H1 (cell line): ENCODE measurements around the gene GP1BB. TPM values are rescaled to one million over a fixed set of nuclear protein-coding genes. Genes with fewer than 3 reads are reported as not detected.

Experiments used
- CTCF ChIA-PET: fragments of 300-600 bp; sonication (Branson Sonifier 250); formaldehyde crosslinking; loops from one replicate; lab custom pipeline; 2021; ENCODE audit not compliant: partially characterized antibody; lab: Charles Lee
- POLR2A ChIA-PET: fragments of 300-600 bp; sonication (Branson Sonifier 250); formaldehyde crosslinking; loops from one replicate; lab custom pipeline; 2021; ENCODE audit warnings: inconsistent platforms; ENCODE audit not compliant: partially characterized antibody; lab: Charles Lee
- DNase-seq, 2 experiments: peaks; one replicate each; pipeline versions ENCODE4 v3.0.0 to v3.0.0-alpha.2; 2010 to 2022; ENCODE audit warnings: low spot score in 2 of 2, low read depth in 1 of 2, mixed read lengths in 1 of 2
- FAIRE-seq: peaks from 2 replicates; lab custom pipeline; 2011; peaks lifted over from hg19 to GRCh38; lab: Jason Lieb, UNC
- H2AFZ ChIP-seq: 2 replicates; pipeline ENCODE4 v1.8.1; 2012; ENCODE audit warnings: low read length, inconsistent platforms
- H2AK5ac ChIP-seq: 2 replicates; pipeline ENCODE4 v1.6.1; 2013; ENCODE audit warnings: low read depth, low read length
- H2BK120ac ChIP-seq: replicated peaks from 2 replicates; pipeline ENCODE3; 2013; ENCODE audit warnings: low read depth, low read length, inconsistent platforms
- H2BK12ac ChIP-seq: 2 replicates; pipeline ENCODE4 v1.6.1; 2013; ENCODE audit warnings: low read depth, low read length
- H2BK15ac ChIP-seq: 2 replicates; pipeline ENCODE4 v1.6.1; 2013; ENCODE audit warnings: low read length
- H2BK20ac ChIP-seq: 2 replicates; pipeline ENCODE4 v1.6.1; 2013; ENCODE audit warnings: low read length
- H2BK5ac ChIP-seq: 2 replicates; pipeline ENCODE4 v1.6.1; 2013; ENCODE audit warnings: low read depth, low read length
- H3K14ac ChIP-seq: 2 replicates; pipeline ENCODE4 v1.6.1; 2013; ENCODE audit warnings: inconsistent platforms; ENCODE audit not compliant: insufficient read length
- H3K18ac ChIP-seq: 2 replicates; pipeline ENCODE4 v1.6.1; 2013; ENCODE audit warnings: low read length; ENCODE audit errors: extremely low read depth
- H3K23ac ChIP-seq: 2 replicates; pipeline ENCODE4 v1.6.1; 2013; ENCODE audit warnings: inconsistent platforms; ENCODE audit not compliant: insufficient read length
- H3K23me2 ChIP-seq: 2 replicates; pipeline ENCODE4 v1.6.1; 2013; ENCODE audit warnings: low read depth, low read length
- H3K27ac ChIP-seq: 2 replicates; pipeline ENCODE4 v1.6.1; 2011; ENCODE audit warnings: low read depth, low read length, inconsistent platforms
- H3K27me3 ChIP-seq, 4 experiments: replicated peaks in 1 of 4; 1 replicate in 1 of 4; 2 replicates in 3 of 4; pipeline versions ENCODE4 v1.6.1 to v1.8.1; 2011 to 2013; ENCODE audit warnings: low read length in 3 of 4, mild to moderate bottlenecking in 3 of 4, inconsistent platforms in 2 of 4, mixed read lengths in 2 of 4, moderate library complexity in 1 of 4; ENCODE audit not compliant: control insufficient read depth in 3 of 4, insufficient read depth in 3 of 4; ENCODE audit errors: extremely low read depth in 1 of 4
- H3K36me3 ChIP-seq, 4 experiments: 2 replicates each; pipeline versions ENCODE4 v1.6.1 to v1.8.1; 2011 to 2013; ENCODE audit warnings: mild to moderate bottlenecking in 4 of 4, low read length in 3 of 4, moderate library complexity in 2 of 4, control low read depth in 1 of 4, inconsistent platforms in 1 of 4; ENCODE audit not compliant: insufficient read depth in 4 of 4, control insufficient read depth in 2 of 4
- H3K4ac ChIP-seq: replicated peaks from 2 replicates; pipeline ENCODE3; 2013; ENCODE audit warnings: low read length, low read depth, mixed read lengths, inconsistent platforms; ENCODE audit not compliant: insufficient read length
- H3K4me1 ChIP-seq, 4 experiments: replicated peaks in 1 of 4; 1 replicate in 1 of 4; 2 replicates in 3 of 4; pipeline versions ENCODE4 v1.6.1 to v1.8.1; 2011 to 2013; ENCODE audit warnings: low read length in 3 of 4, inconsistent platforms in 2 of 4, mixed read lengths in 1 of 4; ENCODE audit not compliant: insufficient read depth in 4 of 4, control insufficient read depth in 3 of 4
- H3K4me2 ChIP-seq, 2 experiments: 2 replicates each; pipeline versions ENCODE4 v1.6.1 to v1.8.1; 2011 to 2013; ENCODE audit warnings: low read depth in 2 of 2, low read length in 2 of 2, control low read depth in 1 of 2, inconsistent platforms in 1 of 2, mild to moderate bottlenecking in 1 of 2; ENCODE audit not compliant: insufficient read depth in 1 of 2
- H3K4me3 ChIP-seq, 4 experiments: fragments of 200-600, 300-600 bp in 1 of 4; sonication (generic), shearing (Covaris generic), sonication (Bioruptor Twin) in 1 of 4; 2 replicates each; pipeline versions ENCODE4 v1.5.1 to v1.8.1; 2011 to 2016; ENCODE audit warnings: low read length in 4 of 4, low read depth in 3 of 4, control low read depth in 2 of 4, inconsistent platforms in 2 of 4, mild to moderate bottlenecking in 2 of 4, mixed read lengths in 1 of 4, moderate library complexity in 1 of 4; ENCODE audit not compliant: insufficient read depth in 2 of 4; ENCODE audit errors: extremely low read depth in 1 of 4
- H3K56ac ChIP-seq: replicated peaks from 2 replicates; pipeline ENCODE3; 2013; ENCODE audit warnings: low read depth, mild to moderate bottlenecking, mixed read lengths, low read length, inconsistent platforms; ENCODE audit not compliant: insufficient read length
- H3K79me1 ChIP-seq: 2 replicates; pipeline ENCODE4 v1.6.1; 2013; ENCODE audit warnings: low read depth, low read length, control low read depth
- H3K79me2 ChIP-seq, 2 experiments: 2 replicates each; pipeline versions ENCODE4 v1.6.1 to v1.8.1; 2012 to 2013; ENCODE audit warnings: low read length in 2 of 2, mild to moderate bottlenecking in 2 of 2, inconsistent platforms in 1 of 2; ENCODE audit not compliant: insufficient read depth in 2 of 2, control insufficient read depth in 1 of 2
- H3K9ac ChIP-seq, 4 experiments: replicated peaks in 1 of 4; 1 replicate in 1 of 4; 2 replicates in 3 of 4; pipeline versions ENCODE4 v1.6.1 to v1.8.1; 2011 to 2013; ENCODE audit warnings: low read depth in 3 of 4, low read length in 3 of 4, control low read depth in 2 of 4, mild to moderate bottlenecking in 2 of 4, moderate library complexity in 2 of 4, inconsistent platforms in 1 of 4; ENCODE audit errors: extremely low read depth in 1 of 4
- H3K9me3 ChIP-seq, 2 experiments: 2 replicates each; pipeline versions ENCODE4 v1.6.1 to v1.8.1; 2012 to 2013; ENCODE audit warnings: mild to moderate bottlenecking in 2 of 2, moderate library complexity in 2 of 2, control low read depth in 1 of 2, inconsistent platforms in 1 of 2, low read depth in 1 of 2, low read length in 1 of 2, mixed read lengths in 1 of 2; ENCODE audit not compliant: insufficient read depth in 2 of 2
- H4K20me1 ChIP-seq, 2 experiments: replicated peaks in 1 of 2; 2 replicates each; pipeline versions ENCODE3 to v1.8.1; 2011 to 2013; ENCODE audit warnings: inconsistent platforms in 2 of 2, low read length in 2 of 2, mild to moderate bottlenecking in 1 of 2; ENCODE audit not compliant: insufficient read depth in 2 of 2, control insufficient read depth in 1 of 2
- H4K5ac ChIP-seq: 2 replicates; pipeline ENCODE4 v1.6.1; 2013; ENCODE audit warnings: low read length, low read depth, mixed read lengths, inconsistent platforms; ENCODE audit not compliant: insufficient read length
- H4K8ac ChIP-seq: 2 replicates; pipeline ENCODE4 v1.8.0; 2013; ENCODE audit warnings: mild to moderate bottlenecking, moderate library complexity, low read length, inconsistent platforms; ENCODE audit not compliant: insufficient read depth; ENCODE audit errors: extremely low read depth
- H4K91ac ChIP-seq: replicated peaks from 2 replicates; pipeline ENCODE3; 2013; ENCODE audit warnings: low read length, mixed read lengths, inconsistent platforms; ENCODE audit not compliant: insufficient read length
- CBX8 ChIP-seq: fragments of 300-800, 300-1000 bp; sonication (generic); IDR thresholded peaks from 2 replicates; pipeline ENCODE4 v1.7.1; 2016; ENCODE audit warnings: low read depth, low read length, borderline replicate concordance
- KDM4A ChIP-seq: IDR thresholded peaks from one replicate; pipeline ENCODE4 v1.7.1; 2012; ENCODE audit warnings: low read depth, mild to moderate bottlenecking, moderate library complexity, low read length, inconsistent platforms; ENCODE audit not compliant: severe bottlenecking
- RNF2 ChIP-seq: fragments of 200-900, 300-1000 bp; sonication (generic); IDR thresholded peaks from 2 replicates; pipeline ENCODE4 v1.7.1; 2016; ENCODE audit warnings: borderline replicate concordance, low read depth, mild to moderate bottlenecking, antibody characterized with exemption, low read length; ENCODE audit not compliant: poor library complexity, severe bottlenecking; ENCODE audit errors: missing control alignments
- ZNF274 ChIP-seq: IDR thresholded peaks from 2 replicates; pipeline ENCODE4 v1.7.0; 2012; ENCODE audit warnings: low read length, borderline replicate concordance; ENCODE audit errors: extremely low read depth
- WGBS, 2 experiments: shearing (Covaris generic) in 1 of 2; methylation state at CpG; one replicate each; pipeline versions ENCODE4 v1.1.6 to v1.1.7; 2013 to 2015; ENCODE audit warnings: low lambda C conversion rate in 2 of 2, mixed read lengths in 2 of 2, inconsistent platforms in 1 of 2, low coverage in 1 of 2, missing lambda C conversion rate in 1 of 2; ENCODE audit not compliant: insufficient replicate concordance in 2 of 2, insufficient coverage in 1 of 2, insufficient read length in 1 of 2; ENCODE audit errors: extremely low coverage in 1 of 2, missing lambda C conversion rate in 1 of 2; 5-methylcytosine and 5-hydroxymethylcytosine counted together
- polyA plus RNA-seq, 7 experiments: library from polyadenylated mRNA; depleted of rRNA in 3 of 7; stranded (reverse) in 5 of 7; unstranded in 2 of 7; fragments of >200 nt in 5 of 7; fragments of 200-250 nt in 2 of 7; gene quantifications; 1 replicate in 5 of 7; 2 replicates in 1 of 7; 4 replicates in 1 of 7; pipeline versions ENCODE4 v1.2.1 to v1.2.3, GENCODE V29; 2011 to 2013; ENCODE audit warnings: missing spikeins in 2 of 7, mixed read lengths in 2 of 7
- total RNA-seq: library from RNA; stranded (reverse); fragmentation: NEBNext Ultra II Directional; extraction: Animal tissue kit (Norgen Biotek cat#: 25700); gene quantifications from 2 replicates; pipeline ENCODE4 v1.2.1, GENCODE V29; 2021

The GP1BB gene
- total and polyA plus RNA-seq, 2 of the 8 experiments (the other 6 are each of a cell fraction or from before 2014, with no cell fraction given), result 0.36 TPM; not detected in 1

GRCh38 chr22:19760058-19760950 lies 37.0 kb downstream of the GP1BB start, which contains the start of gene TBX1:
TBX1 (plus strand) TSS chr22:19760778; CDS start chr22:19760844, 66 bp downstream.
- Histone ChIP-seq H3K14ac (no peak within 1 kb of the TSS), H3K79me1 (no peaks in the 10 kb centered on the region), H2BK20ac (no peak within 1 kb of the TSS), H3K27ac (no peak within 1 kb of the TSS), H2BK120ac (no peak within 1 kb of the TSS), H3K56ac (no peak within 1 kb of the TSS), H3K79me2 (no peaks in the 10 kb centered on the region), H3K4me3 (peak within 1 kb of the TSS in 1 of 4 experiments; percentile 46; a peak in 2 of 8 replicates), H3K23ac (no peak within 1 kb of the TSS), H2AK5ac (no peak within 1 kb of the TSS), H2AFZ (no peak within 1 kb of the TSS), H2BK12ac (peak within 1 kb of the TSS; percentile 94; the same call in 1 of the 2 replicates), H4K91ac (no peak within 1 kb of the TSS), H2BK5ac (no peak within 1 kb of the TSS), H3K4me1 (peaks cover 0 to 62% (median 34%) of the 10 kb centered on the region in 4 experiments; a peak in 5 of 7 replicates), H3K9ac (no peak within 1 kb of the TSS), H2BK15ac (0 out of 2 replicates have a peak within 1 kb of the TSS, but pooled peaks have one; percentile 88), H3K4me2 (peak within 1 kb of the TSS; percentile 40 to 55), H3K4ac (no peak within 1 kb of the TSS), H4K20me1 (peaks cover 25 to 46% of the 10 kb centered on the region in 2 experiments), H3K23me2 (peaks cover under 1% of the 10 kb centered on the region; the same call in 1 of the 2 replicates), H3K18ac (peak within 1 kb of the TSS; percentile 32; the same call in 1 of the 2 replicates), H4K5ac (no peak within 1 kb of the TSS), H4K8ac (no peak within 1 kb of the TSS), H3K36me3 (peaks cover 0 to 20% (median 0%) of the 10 kb centered on the region in 4 experiments; a peak in 1 of 8 replicates), H3K27me3 (peaks cover 89 to 97% (median 95%) of the 10 kb centered on the region in 4 experiments), H3K9me3 (no peaks in the 10 kb centered on the region)
- ChIA-PET POLR2A (no interaction called here), CTCF (interaction anchor here (0.7 to 16.5 kb wide), 5 partner anchors 14 to 150 kb away, joined by 3 to 168 read pairs (median 3); partner anchors contain the start of gene GP1BB)
- no peak for FAIRE-seq
- 2% methylated on average over 36 of the region's 79 CpGs; no CpG with 5 or more reads in 1 of the 2 experiments for WGBS, 2 experiments
- TF ChIP-seq KDM4A, result peak; percentile 15
- peak; percentile 92 for TF ChIP-seq RNF2
- no peak for TF ChIP-seq ZNF274
- TF ChIP-seq CBX8, result peak; percentile 81
- no peak for DNase-seq
